Natural killer cell treated with Interleukin-12 subunit alpha and Interleukin-12 subunit beta and Interleukin-15 and Interleukin-18, amount 100 ng/mL, for 72 hours (primary cell): ENCODE data around the gene CYP11A1. TPM values are rescaled to one million over a fixed set of nuclear protein-coding genes. Genes with fewer than 3 reads are reported as not detected.

Source experiments
- ATAC-seq, 2 donors: fragments of 150-1000 bp; cut with Tn5 transposase in 1 of 2; sonication (Bioruptor Pico), chemical (Tn5 transposase) in 1 of 2; 2 replicates each; pipeline ENCODE4 v1.10.0; 2021
- DNase-seq: peaks from one replicate; pipeline ENCODE4 v3.0.0; 2022; ENCODE audit warnings: low spot score
- H3K27ac Mint-ChIP-seq, 2 donors: 1 replicate in 1 of 2; 2 replicates in 1 of 2; pipeline ENCODE4 v1.8.0; 2022; ENCODE audit warnings: mixed read lengths in 2 of 2, mild to moderate bottlenecking in 1 of 2, moderate library complexity in 1 of 2
- H3K27me3 Mint-ChIP-seq, 2 donors: 1 replicate in 1 of 2; 2 replicates in 1 of 2; pipeline ENCODE4 v1.8.0; 2022; ENCODE audit warnings: mixed read lengths in 2 of 2
- H3K36me3 Mint-ChIP-seq: one replicate; pipeline ENCODE4 v1.8.0; 2022; ENCODE audit warnings: mixed read lengths
- H3K4me1 Mint-ChIP-seq, 2 donors: 1 replicate in 1 of 2; 2 replicates in 1 of 2; pipeline ENCODE4 v1.8.0; 2022; ENCODE audit warnings: low read depth in 2 of 2, mixed read lengths in 2 of 2, mild to moderate bottlenecking in 1 of 2
- H3K4me3 Mint-ChIP-seq: one replicate; pipeline ENCODE4 v1.8.0; 2022; ENCODE audit warnings: mixed read lengths
- H3K9me3 Mint-ChIP-seq: 2 replicates; pipeline ENCODE4 v1.8.0; 2022; ENCODE audit warnings: mixed read lengths
- total RNA-seq, 2 donors: library from RNA; stranded (reverse); gene quantifications; one replicate each; pipeline ENCODE4 v1.2.3, GENCODE V29; 2022

CYP11A1 gene
- total RNA-seq, 2 donors from 2014 or later, result 1.0 TPM; not detected in 1

- no peak for ATAC-seq
- H3K9me3 Mint-ChIP-seq, result no peaks in the 10 kb centered on the region
- H3K4me1 Mint-ChIP-seq, result peaks cover 13 to 17% of the 10 kb centered on the region in 2 donors
- DNase-seq, result no peak
- H3K4me3 Mint-ChIP-seq, result no peak overlapping the region
- H3K27ac Mint-ChIP-seq, result no peak overlapping the region
- no peaks in the 10 kb centered on the region for H3K36me3 Mint-ChIP-seq
- H3K27me3 Mint-ChIP-seq, result no peaks in the 10 kb centered on the region
Observed at GRCh38 chr15:74319138-74319460, 48.3 kb downstream of the CYP11A1 start.

GRCh38 chr15:74318376-74319137, 48.9 kb downstream of the CYP11A1 start:
- Mint-ChIP-seq H3K36me3 (no peaks in the 10 kb centered on the region), H3K27ac (no peak overlapping the region), H3K9me3 (no peaks in the 10 kb centered on the region), H3K4me3 (no peak overlapping the region), H3K4me1 (peaks cover 13 to 17% of the 10 kb centered on the region in 2 donors), H3K27me3 (no peaks in the 10 kb centered on the region)
- ATAC-seq (no peak), DNase-seq (no peak)

GRCh38 chr15:74317820-74318375, 49.5 kb downstream of the CYP11A1 start:
- Mint-ChIP-seq H3K4me3 (no peak overlapping the region), H3K36me3 (no peaks in the 10 kb centered on the region), H3K27ac (no peak overlapping the region), H3K27me3 (no peaks in the 10 kb centered on the region), H3K9me3 (no peaks in the 10 kb centered on the region), H3K4me1 (peaks cover 13 to 17% of the 10 kb centered on the region in 2 donors)
- DNase-seq, result no peak
- no peak for ATAC-seq

GRCh38 chr15:74316141-74316540, 51.3 kb downstream of the CYP11A1 start:
- H3K36me3 Mint-ChIP-seq, result no peaks in the 10 kb centered on the region
- no peaks in the 10 kb centered on the region for H3K9me3 Mint-ChIP-seq
- no peak overlapping the region for H3K4me3 Mint-ChIP-seq
- peaks cover 13 to 17% of the 10 kb centered on the region in 2 donors for H3K4me1 Mint-ChIP-seq
- H3K27me3 Mint-ChIP-seq, result no peaks in the 10 kb centered on the region
- ATAC-seq, result no peak
- DNase-seq, result no peak
- peak overlapping the region in 1 of 2 donors; percentile 73 for H3K27ac Mint-ChIP-seq

- H3K4me3 Mint-ChIP-seq, result peak overlapping the region; percentile 69
- H3K27ac Mint-ChIP-seq, result peak overlapping the region; percentile 53 to 73
- no peak for DNase-seq
- no peaks in the 10 kb centered on the region for H3K36me3 Mint-ChIP-seq
- H3K27me3 Mint-ChIP-seq, result no peaks in the 10 kb centered on the region
- peak; percentile 25 to 64 for ATAC-seq
- no peaks in the 10 kb centered on the region for H3K9me3 Mint-ChIP-seq
- H3K4me1 Mint-ChIP-seq, result peaks cover 13 to 17% of the 10 kb centered on the region in 2 donors
Observed at GRCh38 chr15:74315626-74316025, 51.8 kb downstream of the CYP11A1 start.

- ATAC-seq, result peak in 1 of 2 donors; percentile 51
- Mint-ChIP-seq H3K4me3 (peak overlapping the region; percentile 69), H3K27ac (peak overlapping the region; percentile 53 to 73), H3K9me3 (no peaks in the 10 kb centered on the region), H3K4me1 (peaks cover 13 to 17% of the 10 kb centered on the region in 2 donors), H3K27me3 (no peaks in the 10 kb centered on the region), H3K36me3 (no peaks in the 10 kb centered on the region)
- no peak for DNase-seq
Observed at GRCh38 chr15:74314795-74315438, 52.5 kb downstream of the CYP11A1 start.

- no peak for DNase-seq
- ATAC-seq, result no peak
- H3K4me1 Mint-ChIP-seq, result peaks cover 13 to 17% of the 10 kb centered on the region in 2 donors
- no peaks in the 10 kb centered on the region for H3K27me3 Mint-ChIP-seq
- no peak overlapping the region for H3K4me3 Mint-ChIP-seq
- H3K9me3 Mint-ChIP-seq, result no peaks in the 10 kb centered on the region
- no peak overlapping the region for H3K27ac Mint-ChIP-seq
- H3K36me3 Mint-ChIP-seq, result no peaks in the 10 kb centered on the region
Observed at GRCh38 chr15:74313889-74314288, 53.6 kb downstream of the CYP11A1 start.

- no peaks in the 10 kb centered on the region for H3K27me3 Mint-ChIP-seq
- H3K4me3 Mint-ChIP-seq, result no peak overlapping the region
- H3K9me3 Mint-ChIP-seq, result no peaks in the 10 kb centered on the region
- no peaks in the 10 kb centered on the region for H3K36me3 Mint-ChIP-seq
- H3K4me1 Mint-ChIP-seq, result peaks cover 13 to 17% of the 10 kb centered on the region in 2 donors
- no peak for DNase-seq
- ATAC-seq, result no peak
- no peak overlapping the region for H3K27ac Mint-ChIP-seq
Observed at GRCh38 chr15:74312445-74313007, 54.9 kb downstream of the CYP11A1 start.

GRCh38 chr15:74311734-74312444, 55.6 kb downstream of the CYP11A1 start:
- H3K9me3 Mint-ChIP-seq, result no peaks in the 10 kb centered on the region
- H3K27me3 Mint-ChIP-seq, result no peaks in the 10 kb centered on the region
- ATAC-seq (no peak), DNase-seq (no peak)
- no peaks in the 10 kb centered on the region for H3K36me3 Mint-ChIP-seq
- H3K27ac Mint-ChIP-seq, result no peak overlapping the region
- H3K4me1 Mint-ChIP-seq, result peaks cover 13 to 14% of the 10 kb centered on the region in 2 donors
- no peak overlapping the region for H3K4me3 Mint-ChIP-seq

GRCh38 chr15:74307827-74308811, 59.3 kb downstream of the CYP11A1 start:
- no peaks in the 10 kb centered on the region for H3K36me3 Mint-ChIP-seq
- no peaks in the 10 kb centered on the region for H3K4me1 Mint-ChIP-seq
- no peaks in the 10 kb centered on the region for H3K9me3 Mint-ChIP-seq
- peak in 1 of 2 donors; percentile 14 for ATAC-seq
- peaks cover 6 to 16% of the 10 kb centered on the region in 2 donors for H3K27me3 Mint-ChIP-seq
- no peak for DNase-seq
- H3K27ac Mint-ChIP-seq, result no peak overlapping the region
- no peak overlapping the region for H3K4me3 Mint-ChIP-seq

GRCh38 chr15:74306781-74307217, 60.6 kb downstream of the CYP11A1 start:
- DNase-seq, result no peak
- no peak for ATAC-seq
- Mint-ChIP-seq H3K4me3 (no peak overlapping the region), H3K27me3 (peaks cover 13 to 19% of the 10 kb centered on the region in 2 donors), H3K36me3 (no peaks in the 10 kb centered on the region), H3K9me3 (no peaks in the 10 kb centered on the region), H3K4me1 (no peaks in the 10 kb centered on the region), H3K27ac (no peak overlapping the region)

GRCh38 chr15:74305687-74306086, 61.8 kb downstream of the CYP11A1 start:
- no peaks in the 10 kb centered on the region for H3K4me1 Mint-ChIP-seq
- DNase-seq (no peak), ATAC-seq (no peak)
- peaks cover 16 to 21% of the 10 kb centered on the region in 2 donors for H3K27me3 Mint-ChIP-seq
- no peaks in the 10 kb centered on the region for H3K36me3 Mint-ChIP-seq
- no peaks in the 10 kb centered on the region for H3K9me3 Mint-ChIP-seq
- no peak overlapping the region for H3K4me3 Mint-ChIP-seq
- H3K27ac Mint-ChIP-seq, result no peak overlapping the region
